ENCODE measurements around the gene MORN2. TPM values are rescaled to one million over a fixed set of nuclear protein-coding genes. Genes with fewer than 3 reads are reported as not detected.

Gene MORN2
- total RNA-seq, 6 experiments from 2014 or later, result 15.1 to 23.0 (median 19.4) TPM

GRCh38 chr2:38907242-38907641 is 31.5 kb downstream of the MORN2 start:
- no peak overlapping the region for H3K27ac Mint-ChIP-seq
- H3K27me3 Mint-ChIP-seq (ENCODE audit: insufficient read depth), result peaks cover 3% of the 10 kb centered on the region
- peaks cover 16% of the 10 kb centered on the region for H3K4me1 Mint-ChIP-seq (ENCODE audit: low read depth)
- TF ChIP-seq CTCF (IDR thresholded peaks at IDR 0.05), result no peak
- H3K9me3 Mint-ChIP-seq, result no peaks in the 10 kb centered on the region
- no peaks in the 10 kb centered on the region for H3K36me3 Mint-ChIP-seq (ENCODE audit: low read depth)
- no peak for DNase-seq
- H3K4me3 Mint-ChIP-seq, result no peak overlapping the region

GRCh38 chr2:38907743-38908562 is 32.2 kb downstream of the MORN2 start:
- no peak for DNase-seq
- Mint-ChIP-seq H3K4me1 (ENCODE audit: low read depth) (peaks cover 16% of the 10 kb centered on the region), H3K27ac (no peak overlapping the region), H3K4me3 (no peak overlapping the region), H3K9me3 (no peaks in the 10 kb centered on the region), H3K27me3 (ENCODE audit: insufficient read depth) (peaks cover 3% of the 10 kb centered on the region), H3K36me3 (ENCODE audit: low read depth) (no peaks in the 10 kb centered on the region)
- no peak for TF ChIP-seq CTCF (IDR thresholded peaks at IDR 0.05)

GRCh38 chr2:38909872-38910271 is 34.1 kb downstream of the MORN2 start:
- Mint-ChIP-seq H3K4me1 (ENCODE audit: low read depth) (peaks cover 16% of the 10 kb centered on the region), H3K9me3 (no peaks in the 10 kb centered on the region)
- no peak for TF ChIP-seq CTCF (IDR thresholded peaks at IDR 0.05)

GRCh38 chr2:38911191-38911590 is 35.4 kb downstream of the MORN2 start:
- no peaks in the 10 kb centered on the region for H3K9me3 Mint-ChIP-seq
- TF ChIP-seq CTCF (IDR thresholded peaks at IDR 0.05), result no peak
- no peaks in the 10 kb centered on the region for H3K36me3 Mint-ChIP-seq (ENCODE audit: low read depth)
- no peak overlapping the region for H3K4me3 Mint-ChIP-seq
- peaks cover 3% of the 10 kb centered on the region for H3K27me3 Mint-ChIP-seq (ENCODE audit: insufficient read depth)
- H3K4me1 Mint-ChIP-seq (ENCODE audit: low read depth), result peaks cover 16% of the 10 kb centered on the region
- H3K27ac Mint-ChIP-seq, result no peak overlapping the region
- DNase-seq, result no peak

More at GRCh38 chr2:38909872-38910271, 34.1 kb downstream of the MORN2 start:
- no peak for DNase-seq
- Mint-ChIP-seq H3K36me3 (ENCODE audit: low read depth) (no peaks in the 10 kb centered on the region), H3K27ac (no peak overlapping the region), H3K4me3 (no peak overlapping the region), H3K27me3 (ENCODE audit: insufficient read depth) (peaks cover 3% of the 10 kb centered on the region)

- TF ChIP-seq CTCF (IDR thresholded peaks at IDR 0.05), result no peak
- Mint-ChIP-seq H3K27ac (no peak overlapping the region), H3K36me3 (ENCODE audit: low read depth) (no peaks in the 10 kb centered on the region), H3K4me1 (ENCODE audit: low read depth) (peaks cover 13% of the 10 kb centered on the region), H3K4me3 (no peak overlapping the region), H3K9me3 (no peaks in the 10 kb centered on the region), H3K27me3 (ENCODE audit: insufficient read depth) (no peaks in the 10 kb centered on the region; the same call in 1 of the 2 replicates)
- DNase-seq, result no peak
These were observed 36.8 kb downstream of the MORN2 start for GRCh38 chr2:38912619-38913018.
